Colonic mucosa (tissue), 4 donors: ENCODE measurements around the gene CKB. TPM values are rescaled to one million over a fixed set of nuclear protein-coding genes. Genes with fewer than 3 reads are reported as not detected.

Experiments used
- DNase-seq: peaks from one replicate; pipeline ENCODE4 v3.0.0-alpha.2; 2020
- H3K27ac ChIP-seq: fragments of 200-600 bp; one replicate; pipeline ENCODE4 v1.8.0; 2021
- H3K27me3 ChIP-seq: fragments of 200-600 bp; one replicate; pipeline ENCODE4 v1.8.0; 2021
- H3K36me3 ChIP-seq: fragments of 200-600 bp; one replicate; pipeline ENCODE4 v1.8.0; 2021
- H3K4me1 ChIP-seq: fragments of 200-600 bp; one replicate; pipeline ENCODE4 v1.8.0; 2021; ENCODE audit warnings: mild to moderate bottlenecking
- H3K4me3 ChIP-seq: fragments of 200-600 bp; one replicate; pipeline ENCODE4 v1.8.0; 2021
- H3K9ac ChIP-seq, 2 donors: one replicate each; pipeline ENCODE4 v1.7.0; 2013; ENCODE audit warnings: control low read depth in 2 of 2, low read depth in 2 of 2, low read length in 2 of 2
- H3K9me3 ChIP-seq: fragments of 200-600 bp; one replicate; pipeline ENCODE4 v1.8.0; 2021
- CTCF ChIP-seq: fragments of 200-600 bp; IDR thresholded peaks from one replicate; pipeline ENCODE4 v1.8.0; 2022; ENCODE audit warnings: antibody characterized with exemption, mild to moderate bottlenecking
- intact Hi-C: fragments of 100-400 bp; cut with DNase I; formaldehyde crosslinking; loops from one replicate; pipeline ENCODE4 v1.14.1; 2022
- total RNA-seq, 2 donors: library from RNA; stranded (reverse); fragmentation: NEBNext Ultra II Directional in 1 of 2; extraction: Animal tissue kit (Norgen Biotek cat#: 25700) in 1 of 2; gene quantifications; one replicate each; pipeline ENCODE4 v1.2.1, GENCODE V29; 2021
- donor health status: healthy.
- donor health status: DM: no; HTN: no; CAD: no.
- donor health status: DM: no; HTN: no; CAD: no.

Gene CKB
- total RNA-seq, 2 donors from 2014 or later, result 1,501 to 4,641 TPM

- Histone ChIP-seq H3K4me1 (peaks cover 14% of the 10 kb centered on the region), H3K9ac (peak overlapping the region; percentile 52 to 81), H3K27ac (peak overlapping the region; percentile 59), H3K27me3 (no peaks in the 10 kb centered on the region), H3K9me3 (no peaks in the 10 kb centered on the region), H3K36me3 (no peaks in the 10 kb centered on the region), H3K4me3 (peak overlapping the region; percentile 57)
- no peak for TF ChIP-seq CTCF
- DNase-seq, result no peak
- intact Hi-C loops, result no loop called here
These were observed 2.4 kb downstream of the CKB start for GRCh38 chr14:103520269-103520656.

- TF ChIP-seq CTCF, result no peak
- Histone ChIP-seq H3K4me1 (peaks cover 14% of the 10 kb centered on the region), H3K9me3 (no peaks in the 10 kb centered on the region), H3K4me3 (peak overlapping the region; percentile 57), H3K27me3 (no peaks in the 10 kb centered on the region), H3K9ac (peak overlapping the region in 1 of 2 donors; percentile 9), H3K36me3 (no peaks in the 10 kb centered on the region), H3K27ac (peak overlapping the region; percentile 59)
- intact Hi-C loops, result no loop called here
- no peak for DNase-seq
These were observed 2.8 kb downstream of the CKB start for GRCh38 chr14:103519837-103520212.

GRCh38 chr14:103519043-103519836, 3.4 kb downstream of the CKB start:
- Histone ChIP-seq H3K4me1 (peaks cover 12% of the 10 kb centered on the region), H3K27me3 (no peaks in the 10 kb centered on the region), H3K27ac (no peak overlapping the region), H3K36me3 (no peaks in the 10 kb centered on the region), H3K9ac (peak overlapping the region in 1 of 2 donors; percentile 43), H3K9me3 (no peaks in the 10 kb centered on the region), H3K4me3 (peak overlapping the region; percentile 57)
- TF ChIP-seq CTCF, result no peak
- intact Hi-C loops, result no loop called here
- DNase-seq, result no peak

GRCh38 chr14:103518422-103519042, 4.1 kb downstream of the CKB start:
- Histone ChIP-seq H3K27me3 (no peaks in the 10 kb centered on the region), H3K36me3 (no peaks in the 10 kb centered on the region), H3K27ac (no peak overlapping the region), H3K4me1 (peaks cover 12% of the 10 kb centered on the region), H3K4me3 (peak overlapping the region; percentile 57), H3K9ac (peak overlapping the region in 1 of 2 donors; percentile 43), H3K9me3 (no peaks in the 10 kb centered on the region)
- peak; percentile 78 for DNase-seq
- intact Hi-C loops, result no loop called here
- peak; percentile 90 for TF ChIP-seq CTCF

- intact Hi-C loops, result loop anchor here (2.0 kb wide), 1 partner anchor 29 kb away; no protein-coding TSS in a partner anchor
- Histone ChIP-seq H3K4me1 (peaks cover 9% of the 10 kb centered on the region), H3K9ac (no peak overlapping the region), H3K27ac (no peak overlapping the region), H3K36me3 (no peaks in the 10 kb centered on the region), H3K4me3 (no peak overlapping the region), H3K9me3 (no peaks in the 10 kb centered on the region), H3K27me3 (no peaks in the 10 kb centered on the region)
- no peak for TF ChIP-seq CTCF
- DNase-seq, result no peak
These were observed 4.8 kb downstream of the CKB start for GRCh38 chr14:103517721-103518421.
